KOPT-K1 (cell line): ENCODE results near the gene LDLRAD2.

Experiments used
- H3K27ac ChIP-seq: fragments of 200-600 bp; sonication (generic); 2 replicates; pipeline ENCODE4 v1.5.1; 2016; ENCODE audit warnings: antibody characterized with exemption, mild to moderate bottlenecking, low read depth, low read length; ENCODE audit not compliant: poor library complexity, severe bottlenecking
- H3K36me3 ChIP-seq: fragments of 200-600 bp; sonication (generic); 2 replicates; pipeline ENCODE4 v1.5.1; 2017; ENCODE audit warnings: antibody characterized with exemption, mild to moderate bottlenecking, low read length, moderate library complexity; ENCODE audit not compliant: insufficient read depth
- H3K9me3 ChIP-seq: fragments of 200-600 bp; sonication (generic); 2 replicates; pipeline ENCODE4 v1.5.1; 2017; ENCODE audit warnings: antibody characterized with exemption, low read length, mild to moderate bottlenecking; ENCODE audit not compliant: insufficient read depth, poor library complexity, severe bottlenecking

LDLRAD2 gene

GRCh38 chr1:21827141-21827679, 15.1 kb downstream of the LDLRAD2 start:
- no peaks in the 10 kb centered on the region for H3K9me3 ChIP-seq
- H3K36me3 ChIP-seq: no peaks in the 10 kb centered on the region
- H3K27ac ChIP-seq: no peak overlapping the region

- Histone ChIP-seq H3K9me3 (no peaks in the 10 kb centered on the region), H3K36me3 (no peaks in the 10 kb centered on the region), H3K27ac (no peak overlapping the region)
Measured at GRCh38 chr1:21828075-21828474, 16.0 kb downstream of the LDLRAD2 start.

GRCh38 chr1:21828506-21829210, 16.6 kb downstream of the LDLRAD2 start:
- H3K27ac ChIP-seq: no peak overlapping the region
- peaks cover 3% of the 10 kb centered on the region for H3K9me3 ChIP-seq
- no peaks in the 10 kb centered on the region for H3K36me3 ChIP-seq

- Histone ChIP-seq H3K27ac (no peak overlapping the region), H3K9me3 (peaks cover 10% of the 10 kb centered on the region), H3K36me3 (no peaks in the 10 kb centered on the region)
Measured at GRCh38 chr1:21829294-21829693, 17.2 kb downstream of the LDLRAD2 start.

GRCh38 chr1:21830792-21831453, 18.9 kb downstream of the LDLRAD2 start:
- H3K27ac ChIP-seq: no peak overlapping the region
- peaks cover 16% of the 10 kb centered on the region for H3K9me3 ChIP-seq
- H3K36me3 ChIP-seq: no peaks in the 10 kb centered on the region

GRCh38 chr1:21831454-21831970, 19.4 kb downstream of the LDLRAD2 start:
- H3K9me3 ChIP-seq: peaks cover 16% of the 10 kb centered on the region
- H3K27ac ChIP-seq: no peak overlapping the region
- H3K36me3 ChIP-seq: no peaks in the 10 kb centered on the region

- no peak overlapping the region for H3K27ac ChIP-seq
- no peaks in the 10 kb centered on the region for H3K36me3 ChIP-seq
- peaks cover 16% of the 10 kb centered on the region for H3K9me3 ChIP-seq
Measured at GRCh38 chr1:21833392-21833976, 21.4 kb downstream of the LDLRAD2 start.

- Histone ChIP-seq H3K36me3 (no peaks in the 10 kb centered on the region), H3K27ac (no peak overlapping the region), H3K9me3 (peaks cover 16% of the 10 kb centered on the region)
Measured at GRCh38 chr1:21834094-21834493, 22.0 kb downstream of the LDLRAD2 start.

- Histone ChIP-seq H3K36me3 (no peaks in the 10 kb centered on the region), H3K27ac (no peak overlapping the region), H3K9me3 (peaks cover 16% of the 10 kb centered on the region)
Measured at GRCh38 chr1:21834666-21835065, 22.6 kb downstream of the LDLRAD2 start.

- H3K9me3 ChIP-seq: peaks cover 16% of the 10 kb centered on the region
- no peak overlapping the region for H3K27ac ChIP-seq
- no peaks in the 10 kb centered on the region for H3K36me3 ChIP-seq
Measured at GRCh38 chr1:21836010-21836409, 23.9 kb downstream of the LDLRAD2 start.

GRCh38 chr1:21836729-21837128, 24.7 kb downstream of the LDLRAD2 start:
- Histone ChIP-seq H3K27ac (no peak overlapping the region), H3K36me3 (no peaks in the 10 kb centered on the region), H3K9me3 (peaks cover 16% of the 10 kb centered on the region)

- H3K36me3 ChIP-seq: no peaks in the 10 kb centered on the region
- no peak overlapping the region for H3K27ac ChIP-seq
- peaks cover 16% of the 10 kb centered on the region for H3K9me3 ChIP-seq
Measured at GRCh38 chr1:21837476-21837875, 25.4 kb downstream of the LDLRAD2 start.

GRCh38 chr1:21838359-21839157, 26.5 kb downstream of the LDLRAD2 start:
- Histone ChIP-seq H3K27ac (no peak overlapping the region), H3K36me3 (no peaks in the 10 kb centered on the region), H3K9me3 (peaks cover 14% of the 10 kb centered on the region)

- peaks cover 4% of the 10 kb centered on the region for H3K9me3 ChIP-seq
- H3K27ac ChIP-seq: no peak overlapping the region
- H3K36me3 ChIP-seq: no peaks in the 10 kb centered on the region
Measured at GRCh38 chr1:21839337-21840037, 27.4 kb downstream of the LDLRAD2 start.
